Stimulated activated CD8-positive, alpha-beta memory T cell treated with anti-CD3 and anti-CD28 coated beads, Interleukin-12 subunit alpha, Interleukin-12 subunit beta, amount 100 ng/mL, for 4 hours (primary cell): ENCODE measurements around the gene SLC46A3.
"Not testable (repeated sequence)": the region's sequence is repeated elsewhere in the genome, so short reads cannot be mapped to it uniquely, and the experiment has no call there.

ENCODE experiments used
- DNase-seq: peaks from one replicate; pipeline ENCODE4 v3.0.0-alpha.2; 2020; ENCODE audit warnings: low read depth

SLC46A3 gene, protein sequence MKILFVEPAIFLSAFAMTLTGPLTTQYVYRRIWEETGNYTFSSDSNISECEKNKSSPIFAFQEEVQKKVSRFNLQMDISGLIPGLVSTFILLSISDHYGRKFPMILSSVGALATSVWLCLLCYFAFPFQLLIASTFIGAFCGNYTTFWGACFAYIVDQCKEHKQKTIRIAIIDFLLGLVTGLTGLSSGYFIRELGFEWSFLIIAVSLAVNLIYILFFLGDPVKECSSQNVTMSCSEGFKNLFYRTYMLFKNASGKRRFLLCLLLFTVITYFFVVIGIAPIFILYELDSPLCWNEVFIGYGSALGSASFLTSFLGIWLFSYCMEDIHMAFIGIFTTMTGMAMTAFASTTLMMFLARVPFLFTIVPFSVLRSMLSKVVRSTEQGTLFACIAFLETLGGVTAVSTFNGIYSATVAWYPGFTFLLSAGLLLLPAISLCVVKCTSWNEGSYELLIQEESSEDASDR

DNA sequence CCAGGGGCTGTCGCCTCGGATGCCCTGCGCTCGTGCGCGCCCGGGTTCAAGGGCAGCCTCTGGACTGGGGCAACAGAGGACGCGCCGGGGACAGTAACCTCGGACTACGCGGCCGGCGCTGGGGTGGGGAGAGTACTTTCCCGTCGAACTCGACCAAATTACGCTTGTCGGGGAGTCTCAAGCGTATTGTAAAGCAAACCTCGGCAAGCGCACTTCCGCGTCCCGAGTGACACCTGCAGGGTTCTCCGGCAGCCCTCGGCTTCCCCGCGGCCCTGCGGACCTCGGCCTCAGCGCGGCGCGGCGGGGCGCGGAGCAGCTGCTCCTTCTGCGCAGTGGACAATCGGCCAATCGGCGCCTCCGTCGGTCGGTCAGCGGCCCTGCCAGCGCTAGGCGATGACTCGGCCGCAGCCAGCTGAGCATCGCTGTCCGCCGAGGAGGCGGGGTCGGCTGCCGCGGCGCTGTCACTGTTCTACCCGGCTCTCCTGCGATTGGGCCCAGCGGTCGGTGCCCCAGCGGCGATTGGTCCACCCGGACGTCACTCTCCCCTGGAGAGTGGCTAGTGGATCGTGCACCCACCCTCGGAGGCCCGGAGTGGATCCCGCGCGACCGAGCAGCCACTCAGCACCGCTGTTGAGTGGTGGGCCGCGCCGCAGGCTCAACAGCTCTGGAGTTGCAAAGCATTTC lies at the start of gene SLC46A3:
TSS of gene SLC46A3 (minus strand) at position 428 of the 684 bp plus-strand sequence. CDS start 972 bp downstream, outside the sequence.
- peak; percentile 96 for DNase-seq

DNA sequence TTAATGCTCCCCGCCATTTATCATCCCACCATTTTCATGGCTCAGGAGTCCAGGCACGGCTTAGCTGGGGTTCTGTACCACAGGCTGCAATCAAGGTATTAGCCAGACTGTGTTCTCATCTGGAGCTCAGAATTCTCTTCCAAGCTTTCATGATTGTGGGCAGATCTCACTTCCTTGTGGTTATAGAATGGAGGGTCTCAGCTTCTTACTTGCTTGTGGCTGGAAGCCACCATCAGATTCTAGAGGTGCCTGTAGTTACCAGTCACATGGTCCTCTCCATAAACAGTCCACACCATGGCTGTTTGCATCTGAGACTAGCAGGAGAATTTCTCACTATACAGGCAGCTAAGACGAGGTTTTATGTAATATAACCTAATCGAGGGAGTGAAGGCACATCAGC lies 45.1 kb upstream of the SLC46A3 start:
- no peak for DNase-seq

DNA sequence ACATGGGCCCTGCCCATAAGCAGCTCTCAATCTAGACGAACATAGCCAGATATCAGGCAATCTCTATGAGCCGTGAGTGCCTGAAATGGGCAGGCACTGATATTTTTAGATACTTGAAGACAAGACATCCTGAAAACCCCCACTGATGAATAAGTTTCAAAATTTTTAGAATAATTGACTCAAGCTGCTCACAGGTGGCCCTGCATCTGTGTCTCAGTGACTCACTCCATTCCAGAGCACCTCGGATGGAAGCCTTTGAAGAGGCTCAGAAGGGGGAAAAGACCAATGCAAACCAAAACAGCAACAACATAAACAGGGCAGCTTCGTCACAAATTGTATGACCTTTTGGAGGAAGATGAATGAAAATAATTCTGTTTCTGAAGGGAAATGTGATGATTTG lies 42.8 kb upstream of the SLC46A3 start:
- DNase-seq: no peak

DNA sequence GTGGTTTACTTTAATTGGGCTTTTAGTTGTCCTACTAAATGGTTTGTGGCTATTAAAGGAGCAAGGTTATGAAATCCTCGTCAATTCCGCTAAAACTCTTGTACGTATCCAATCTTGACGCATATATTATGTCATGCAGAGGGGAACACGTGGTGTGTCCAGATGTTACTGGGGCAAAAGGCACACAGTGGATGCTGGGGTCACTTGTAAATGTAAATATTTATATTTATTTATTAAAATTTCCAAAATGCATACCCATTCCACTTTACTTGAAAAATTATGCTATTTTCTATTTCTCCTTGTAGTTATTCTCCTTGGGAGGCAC lies 36.7 kb upstream of the SLC46A3 start:
- no peak for DNase-seq

DNA sequence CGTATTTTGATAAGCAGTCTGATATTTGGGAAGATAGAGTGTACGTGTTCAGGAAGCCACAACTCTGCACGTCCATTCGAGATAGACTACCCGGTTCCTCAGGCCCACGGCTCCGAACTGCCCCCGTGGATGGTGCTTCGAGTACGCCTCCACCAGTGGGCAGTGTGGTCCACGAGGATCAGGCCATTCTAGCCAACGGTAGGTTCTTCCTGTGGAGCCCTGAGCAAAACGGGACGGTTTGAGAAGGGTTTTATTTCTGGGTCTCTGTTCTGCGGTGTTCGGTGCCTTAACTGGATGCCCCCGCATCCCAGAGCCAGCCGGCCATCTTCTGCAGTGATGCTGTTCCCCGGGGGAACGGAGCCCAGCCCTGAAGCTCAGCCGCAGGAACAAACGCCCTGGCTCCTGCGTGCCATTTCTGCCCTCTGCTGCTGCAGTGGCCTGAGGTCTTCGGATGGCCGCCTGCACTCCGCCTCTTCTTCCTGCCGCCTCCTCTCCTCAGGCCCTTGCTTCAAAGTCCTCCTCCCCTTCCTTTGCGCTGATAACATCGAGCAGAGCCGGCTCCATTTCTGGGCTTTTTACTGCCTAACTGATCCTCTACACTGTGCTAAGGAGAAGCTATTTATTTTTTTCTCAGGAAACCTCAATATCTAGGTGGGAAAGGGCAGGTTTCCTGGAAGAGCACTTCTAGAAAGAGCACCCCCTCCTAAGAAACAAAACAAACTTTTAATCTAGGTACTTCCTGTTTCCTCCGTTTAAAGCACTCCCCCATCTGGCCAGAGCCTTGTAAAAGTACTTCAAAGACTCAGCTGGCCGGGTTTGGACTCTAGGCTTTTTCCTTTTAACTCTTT lies 36.2 kb upstream of the SLC46A3 start:
- DNase-seq: no peak

DNA sequence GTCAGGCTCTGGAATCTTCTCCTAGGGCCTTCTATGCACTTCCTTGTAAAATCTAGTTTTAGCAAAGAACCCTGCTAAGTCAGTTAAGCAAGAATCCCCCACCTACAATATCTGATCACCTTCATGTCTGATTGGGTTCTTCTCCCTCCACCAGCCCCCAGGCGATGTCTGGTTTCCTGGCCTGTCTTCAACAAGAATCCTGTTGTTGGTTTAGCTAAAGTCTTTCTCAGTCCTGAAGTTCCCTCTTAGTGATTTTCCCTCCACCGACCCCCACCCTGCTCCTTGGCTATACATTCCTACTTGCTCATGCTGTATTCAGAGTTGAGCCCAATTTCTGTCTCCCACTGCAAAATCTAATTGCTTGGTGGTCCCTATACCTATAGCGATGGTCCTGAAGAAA lies 35.2 kb upstream of the SLC46A3 start:
- DNase-seq: no peak

DNA sequence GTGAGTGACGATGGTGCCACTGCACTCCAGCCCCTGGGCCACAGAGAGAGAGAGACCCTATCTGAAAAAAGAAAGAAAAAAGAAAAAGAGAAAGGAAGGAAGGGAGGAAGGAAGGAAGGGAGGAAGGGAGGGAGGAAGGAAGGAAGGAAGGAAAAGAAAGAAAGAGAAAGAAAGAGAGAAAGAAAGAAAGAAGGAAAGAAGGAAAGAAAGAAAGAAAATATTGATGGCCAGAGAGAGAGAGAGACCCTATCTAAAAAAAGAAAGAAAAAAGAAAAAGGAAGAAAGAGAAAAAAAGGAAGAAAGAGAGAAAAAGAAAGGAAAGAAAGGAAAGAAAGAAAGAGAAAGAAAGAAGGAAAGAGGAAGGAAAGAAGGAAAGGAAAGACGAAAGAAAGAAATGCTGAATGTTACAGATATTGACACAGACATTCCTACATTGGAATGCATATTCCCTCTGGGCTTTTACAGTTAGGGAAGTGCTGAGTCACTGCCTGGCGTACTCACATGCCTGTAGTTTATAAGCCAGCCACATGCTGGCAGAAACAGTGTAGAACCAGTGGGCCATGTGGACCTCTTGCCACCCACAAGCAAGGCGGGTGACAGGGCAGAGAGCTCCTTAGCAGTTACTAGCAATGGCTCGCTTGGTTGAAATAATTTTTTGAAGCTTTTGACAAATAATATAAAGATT lies 34.6 kb upstream of the SLC46A3 start:
- DNase-seq: no peak

DNA sequence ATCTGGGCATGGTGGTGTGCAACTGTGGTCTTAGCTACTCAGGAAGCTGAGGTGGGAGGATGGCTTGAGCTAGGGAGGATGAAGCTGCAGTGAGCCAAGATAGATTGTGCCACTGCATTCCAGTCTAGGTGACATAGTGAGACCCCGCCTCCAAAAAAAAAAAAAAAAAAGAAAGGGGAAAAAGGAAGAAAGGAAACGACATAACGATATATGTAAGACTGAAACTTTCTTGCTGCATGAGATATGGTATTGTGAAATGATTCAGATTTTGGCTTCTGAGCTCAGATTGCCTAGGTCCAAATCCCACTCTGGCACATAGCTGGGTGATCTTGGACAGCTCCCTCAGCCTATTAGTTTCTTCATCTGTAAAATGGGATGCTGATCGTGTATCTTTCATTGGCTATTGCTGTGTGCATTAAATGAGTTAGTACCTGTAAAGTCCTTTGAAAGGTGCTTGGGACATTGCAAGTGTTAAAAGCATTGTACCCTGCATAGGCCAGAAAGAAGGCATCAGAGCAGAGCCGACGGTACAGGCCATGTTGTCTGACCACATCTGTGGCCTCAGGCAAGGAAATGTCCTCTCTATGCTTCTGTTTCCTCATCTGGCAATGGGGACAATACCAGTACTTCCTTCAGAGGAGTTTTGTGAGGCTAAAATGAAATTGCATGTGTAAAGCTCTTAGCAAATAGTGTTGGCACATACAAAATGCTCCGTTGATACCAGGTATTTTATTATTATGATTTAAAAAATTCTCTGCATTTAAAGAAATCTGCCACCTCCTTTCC lies 32.6 kb upstream of the SLC46A3 start:
- DNase-seq: no peak

DNA sequence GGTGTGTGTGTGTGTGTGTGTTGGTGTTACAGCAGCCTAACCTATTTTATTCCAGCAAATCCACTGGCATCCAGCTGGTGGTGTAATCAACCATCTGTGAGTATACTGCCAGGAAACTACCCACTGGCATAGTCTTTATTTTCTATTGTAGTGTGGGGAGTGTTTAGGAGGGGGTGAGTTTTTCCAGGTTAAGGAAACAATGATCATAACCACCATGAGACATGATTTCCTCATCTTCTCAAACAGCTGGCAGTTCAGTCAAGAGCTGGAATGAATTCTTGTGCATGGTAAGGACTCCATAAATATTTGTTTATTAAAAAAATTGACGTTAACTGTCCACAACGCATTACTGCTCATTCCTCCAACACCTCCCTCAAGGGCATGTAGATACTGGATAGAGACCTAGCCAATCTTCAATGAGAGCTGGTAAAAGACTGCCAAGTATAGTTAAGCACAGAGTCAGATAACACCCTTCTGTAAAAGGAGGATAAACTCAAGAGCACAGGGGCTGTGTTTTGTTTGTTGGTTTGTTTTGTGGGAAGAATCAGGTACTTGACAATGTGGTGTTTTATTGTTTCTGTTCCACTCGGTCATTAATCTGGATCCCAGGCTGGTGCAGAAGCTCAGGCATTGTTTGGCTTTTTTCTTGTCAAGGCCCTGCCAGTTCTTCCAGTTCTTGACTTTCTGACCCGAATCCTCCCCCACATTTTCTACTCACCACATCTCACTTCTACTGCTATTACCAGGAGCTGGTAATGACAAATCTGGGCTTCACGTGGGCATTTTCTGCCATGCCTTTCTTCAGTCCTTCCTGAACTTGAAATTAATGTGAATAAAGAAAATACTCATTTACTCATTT lies 31.6 kb upstream of the SLC46A3 start:
- no peak for DNase-seq

DNA sequence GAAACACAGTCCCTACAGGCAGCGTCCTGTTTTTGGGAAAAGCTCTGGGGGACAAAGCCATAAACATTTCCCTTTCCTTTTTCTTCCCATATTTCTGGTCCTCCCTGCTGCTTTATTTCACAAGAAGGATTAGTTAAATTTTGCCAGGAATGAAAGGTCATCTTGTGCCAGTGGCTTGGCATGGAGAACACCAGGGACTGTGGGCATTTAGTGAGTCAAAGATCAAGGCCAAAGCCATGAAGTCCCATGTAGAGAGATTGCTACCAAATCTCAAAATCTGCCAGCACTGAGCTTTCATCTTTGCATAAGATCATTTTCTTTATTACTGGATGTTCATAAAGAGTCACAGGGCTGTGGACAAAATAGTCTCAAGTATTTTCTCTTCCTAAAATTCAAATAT lies 29.1 kb upstream of the SLC46A3 start:
- DNase-seq: no peak

DNA sequence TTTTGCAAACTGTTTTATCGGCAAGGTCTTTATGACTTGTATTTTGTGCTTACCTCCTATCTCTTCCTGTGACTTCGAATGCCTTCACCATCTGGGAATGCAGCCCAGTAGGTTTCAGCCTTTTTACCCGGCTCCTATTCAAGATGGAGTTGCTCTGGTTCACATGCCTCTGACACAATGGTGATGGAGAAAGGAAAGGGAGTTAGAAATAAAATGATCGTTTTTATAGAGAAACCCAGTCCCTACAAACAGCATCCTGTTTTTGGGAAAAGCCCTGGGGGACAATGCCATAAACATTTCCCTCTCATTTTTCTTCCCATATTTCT lies 27.5 kb upstream of the SLC46A3 start:
- no peak for DNase-seq

DNA sequence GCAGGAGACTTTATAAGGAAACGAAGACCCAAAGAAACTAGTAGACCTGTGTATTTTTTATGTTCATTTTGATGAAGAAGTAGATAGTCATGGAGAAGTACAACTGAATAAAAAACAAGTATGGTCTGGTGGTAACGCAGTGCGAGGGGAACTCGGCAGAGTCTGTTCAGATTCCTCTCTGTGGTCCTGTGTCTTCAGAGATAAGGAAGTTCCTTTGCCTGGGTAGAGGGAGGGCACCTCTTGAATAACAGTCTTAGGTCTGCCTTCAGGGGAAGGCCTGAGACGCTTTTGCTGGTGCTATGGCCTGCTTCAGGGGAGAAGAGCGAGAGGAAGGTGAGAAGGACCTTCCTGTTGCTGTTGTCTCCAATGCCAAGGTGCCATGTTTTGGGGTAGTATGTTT lies 25.9 kb upstream of the SLC46A3 start:
- DNase-seq: no peak

DNA sequence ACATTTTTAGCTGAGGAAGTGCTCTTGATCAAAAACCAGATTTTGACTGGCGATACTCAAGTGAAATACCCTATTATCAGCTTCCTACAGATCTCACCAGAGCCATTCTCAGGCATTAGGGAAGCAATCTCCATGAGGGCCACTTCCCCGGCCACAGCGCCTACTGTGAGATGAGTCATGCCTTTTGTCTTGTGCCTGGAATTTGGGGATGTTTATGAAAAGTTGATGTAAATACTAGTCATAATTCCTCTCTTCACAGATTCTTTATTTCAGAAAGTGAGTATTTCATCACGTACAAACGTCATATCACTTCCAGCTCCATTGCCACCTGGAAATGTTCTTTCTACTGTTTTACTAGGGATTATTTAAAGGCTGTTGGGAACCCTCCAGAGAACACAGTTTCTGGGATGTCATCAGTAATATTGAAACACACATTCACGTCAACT lies 25.3 kb upstream of the SLC46A3 start:
- DNase-seq: no peak

DNA sequence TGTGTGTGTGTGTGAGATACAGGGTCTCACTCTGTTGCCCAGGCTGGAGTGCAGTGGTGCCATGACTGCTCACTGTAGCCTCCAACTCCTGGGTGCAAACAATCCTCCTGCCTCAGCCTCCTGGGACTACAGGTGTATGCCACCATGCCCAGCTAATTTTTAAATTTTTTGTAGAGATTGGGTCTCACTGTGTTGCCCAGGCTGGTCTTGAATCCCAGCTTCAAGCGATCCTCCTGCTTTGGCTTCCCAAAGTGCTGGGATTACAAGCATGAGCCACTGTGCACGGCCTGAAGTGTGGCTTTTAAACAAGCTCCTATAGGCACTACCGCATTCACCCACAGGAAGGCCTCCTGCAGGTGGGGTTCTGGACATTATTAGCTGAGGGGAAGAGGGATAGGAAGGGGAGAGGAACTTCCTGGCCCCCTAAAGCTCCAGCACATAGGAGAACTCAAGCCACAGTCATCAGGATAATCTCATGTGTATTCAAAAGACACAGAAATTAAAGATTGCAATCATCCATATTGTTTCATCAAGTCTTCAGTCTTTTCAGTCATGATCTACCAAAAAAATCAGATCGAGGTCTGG lies 24.8 kb upstream of the SLC46A3 start:
- DNase-seq: no peak

DNA sequence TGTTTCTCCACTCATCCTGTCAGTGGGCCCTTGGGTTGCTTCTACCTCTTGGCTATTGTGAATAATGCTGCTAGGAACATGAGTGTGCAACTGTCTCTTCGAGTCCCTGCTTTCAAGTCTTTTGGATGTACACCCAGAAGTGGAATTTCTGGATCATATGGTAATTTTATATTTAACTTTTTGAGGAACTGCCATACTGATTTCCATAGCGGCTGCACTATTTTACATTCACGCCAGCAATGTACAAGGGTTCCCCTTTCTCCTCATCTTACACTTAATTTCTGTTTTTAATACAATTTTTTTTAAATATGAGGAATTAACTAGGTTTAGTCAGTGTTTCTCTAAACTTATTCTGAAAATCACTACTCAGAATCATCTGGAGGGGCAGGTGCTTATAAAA lies 24.2 kb upstream of the SLC46A3 start:
- DNase-seq: no peak

DNA sequence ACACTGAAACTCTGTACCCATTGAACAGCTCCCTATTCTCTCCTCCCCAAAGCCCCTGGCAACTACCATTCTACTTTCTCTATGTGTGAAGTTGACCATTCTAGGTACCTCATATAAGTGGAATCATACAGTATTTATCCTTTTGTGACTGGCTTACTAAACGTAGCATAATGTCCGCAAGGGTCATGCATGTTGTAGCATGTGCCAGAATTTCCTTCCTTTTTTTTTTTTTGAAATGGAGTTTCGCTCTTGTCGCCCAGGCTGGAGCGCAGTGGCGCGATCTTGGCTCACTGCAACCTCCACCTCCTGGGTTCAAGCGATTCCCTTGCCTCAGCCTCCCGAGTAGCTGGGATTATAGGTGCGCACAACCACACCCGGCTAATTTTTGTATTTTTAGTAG lies 23.7 kb upstream of the SLC46A3 start:
- not testable (repeated sequence) for DNase-seq

DNA sequence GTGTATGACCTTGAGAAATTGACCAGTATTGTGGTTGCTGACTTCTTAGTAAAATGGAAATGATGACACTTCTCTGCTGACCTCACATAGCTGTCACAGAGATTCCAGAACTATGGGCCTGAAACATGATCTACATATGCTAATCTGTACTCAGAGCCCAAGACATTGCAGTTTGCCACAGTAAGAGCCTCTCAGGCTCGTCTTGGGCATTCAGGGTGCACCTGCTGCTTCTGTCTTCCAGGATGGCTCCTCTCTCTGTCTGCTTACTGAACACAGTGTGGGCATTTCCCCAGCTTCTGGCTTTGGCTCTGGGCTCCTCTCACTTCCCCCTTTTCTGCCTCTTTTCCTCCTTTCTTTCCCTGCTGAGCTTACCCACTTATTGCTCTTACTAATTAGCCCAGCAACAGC lies 22.3 kb upstream of the SLC46A3 start:
- no peak for DNase-seq

DNA sequence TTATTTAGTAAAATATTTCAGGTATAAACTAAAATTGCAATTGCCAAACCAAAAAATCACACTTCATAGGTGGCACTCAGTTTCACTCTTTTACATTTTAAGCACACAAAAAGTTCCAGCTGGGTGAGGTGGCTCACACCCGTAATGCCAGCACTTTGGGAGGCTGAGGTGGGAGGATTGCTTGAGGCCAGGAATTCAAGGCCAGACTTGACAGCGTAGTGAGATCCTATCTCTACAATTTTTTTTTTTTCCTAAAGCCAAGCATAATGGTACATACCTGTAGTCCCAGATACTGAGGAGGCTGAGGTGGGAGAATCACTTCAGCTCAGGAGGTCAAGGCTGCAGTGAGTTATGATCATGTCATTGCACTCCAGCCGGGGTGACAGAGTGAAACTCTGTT lies 20.6 kb upstream of the SLC46A3 start:
- DNase-seq: no peak

DNA sequence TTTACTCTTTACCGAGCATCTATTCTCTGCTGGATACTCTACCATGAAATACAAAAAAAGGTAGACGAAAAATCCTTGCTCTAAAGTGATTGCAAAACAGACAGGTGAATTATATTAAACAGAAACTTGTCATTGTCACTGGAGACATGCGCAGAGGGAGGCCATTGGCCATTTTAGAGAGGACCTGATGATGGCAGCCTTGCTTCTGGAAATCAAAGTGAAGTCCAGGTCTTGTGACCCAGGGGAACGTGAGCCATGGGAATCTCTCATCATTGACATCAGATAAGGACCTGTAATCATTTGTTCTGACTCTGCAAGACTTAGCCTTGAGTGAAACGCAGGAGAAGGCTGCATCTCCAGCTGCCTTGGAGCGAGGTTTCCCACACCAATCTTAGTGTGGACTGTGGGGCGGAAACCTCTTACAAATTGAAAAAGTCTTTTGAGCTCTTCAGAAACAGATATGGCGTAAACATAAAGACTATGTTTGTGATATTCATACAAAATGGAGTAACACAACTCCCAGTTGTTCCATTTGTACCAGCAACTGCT lies 16.8 kb upstream of the SLC46A3 start:
- no peak for DNase-seq

DNA sequence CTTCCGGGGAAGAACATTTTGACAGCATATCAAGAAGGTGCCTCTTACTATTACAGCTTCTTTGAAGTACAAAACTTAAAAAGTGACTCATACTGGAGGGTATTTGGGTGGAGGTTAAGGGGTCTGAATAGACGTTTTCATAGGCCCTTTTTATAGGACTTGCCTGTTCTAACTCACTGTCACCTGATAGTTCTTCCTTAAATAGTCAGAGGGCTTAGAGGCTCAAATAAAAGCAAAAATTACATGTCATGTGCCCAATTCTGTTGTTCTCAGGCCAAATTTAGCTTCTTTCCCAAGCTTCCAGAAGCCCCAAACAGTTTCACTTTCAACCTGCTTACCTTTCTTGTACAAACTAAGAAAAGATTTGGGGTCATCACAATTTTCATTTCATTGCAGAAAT lies 16.1 kb upstream of the SLC46A3 start:
- no peak for DNase-seq
